HCT116 (cell line): ENCODE measurements around the gene SLC4A4. TPM values are rescaled to one million over a fixed set of nuclear protein-coding genes. Genes with fewer than 3 reads are reported as not detected.

Experiments used
- ATAC-seq: fragments of 200-7000 bp; cut with Tn5 transposase; 2 replicates; pipeline ENCODE4 v1.9.1; 2020; ENCODE audit warnings: mild to moderate bottlenecking, moderate library complexity
- BruUV-seq: library from RNA; stranded (reverse); fragments of 400-500 nt; replicated peaks from 2 replicates; lab custom pipeline; 2021; lab: Mats Ljungman, UMichigan
- CTCF ChIA-PET: fragments of 300-600 bp; sonication (Branson Sonifier 250); formaldehyde crosslinking; loops from one replicate; lab custom pipeline; 2021; ENCODE audit warnings: antibody characterized with exemption; lab: Charles Lee
- POLR2A ChIA-PET: fragments of 300-600, 350-600 bp; sonication (Branson Sonifier 250); formaldehyde crosslinking; loops from one replicate; lab custom pipeline; 2021; ENCODE audit warnings: antibody characterized with exemption; lab: Charles Lee
- RAD21 ChIA-PET, 2 experiments: fragments of 300-600 bp; sonication (Branson Sonifier 250); formaldehyde crosslinking; loops; one replicate each; lab custom pipeline; 2023; ENCODE audit warnings: low total read pairs in 2 of 2; ENCODE audit not compliant: uncharacterized antibody in 2 of 2, unreplicated experiment in 2 of 2, low non-redundant PET in 1 of 2; lab: Charles Lee
- DNase-seq: peaks from one replicate; pipeline ENCODE4 v3.0.0-alpha.2; 2010; ENCODE audit warnings: low read depth, low spot score
- H2AFZ ChIP-seq: fragments of 200-600 bp; shearing (Covaris generic), sonication (generic); 2 replicates; pipeline ENCODE4 v1.6.1; 2017; ENCODE audit warnings: low read depth, mixed run types, mixed read lengths, antibody characterized with exemption, low read length; ENCODE audit not compliant: poor library complexity, severe bottlenecking
- H3K27ac ChIP-seq: 2 replicates; pipeline ENCODE4 v1.5.1; 2012; ENCODE audit warnings: low read depth, low read length
- H3K27me3 ChIP-seq: fragments of 200-600 bp; sonication (generic); 2 replicates; pipeline ENCODE4 v1.6.1; 2016; ENCODE audit warnings: mixed run types, low read length, mixed read lengths; ENCODE audit not compliant: insufficient read depth
- H3K36me3 ChIP-seq, 2 experiments: fragments of 200-500 bp in 1 of 2; fragments of 200-600 bp in 1 of 2; sonication (Bioruptor generic) in 1 of 2; sonication (generic) in 1 of 2; 2 replicates each; pipeline versions ENCODE4 v1.5.1 to v1.6.1; 2014 to 2016; ENCODE audit warnings: low read length in 2 of 2, inconsistent platforms in 1 of 2, mixed read lengths in 1 of 2, mixed run types in 1 of 2; ENCODE audit not compliant: insufficient read depth in 2 of 2, control insufficient read depth in 1 of 2
- H3K4me1 ChIP-seq, 2 experiments: fragments of 200-600 bp in 1 of 2; sonication (generic) in 1 of 2; 2 replicates each; pipeline versions ENCODE4 v1.5.1 to v1.6.1; 2012 to 2017; ENCODE audit warnings: low read length in 2 of 2, inconsistent platforms in 1 of 2, mild to moderate bottlenecking in 1 of 2, mixed read lengths in 1 of 2, mixed run types in 1 of 2, moderate library complexity in 1 of 2; ENCODE audit not compliant: insufficient read depth in 2 of 2, control insufficient read depth in 1 of 2
- H3K4me2 ChIP-seq: fragments of 200-600 bp; sonication (generic); 2 replicates; pipeline ENCODE4 v1.6.1; 2017; ENCODE audit warnings: mixed run types, low read length, mixed read lengths
- H3K4me3 ChIP-seq, 2 experiments: fragments of 200-600 bp in 1 of 2; sonication (generic) in 1 of 2; replicated peaks in 1 of 2; 2 replicates each; pipeline ENCODE4 v1.5.1; 2011 to 2016; ENCODE audit warnings: low read length in 2 of 2, control low read depth in 1 of 2, low read depth in 1 of 2, mild to moderate bottlenecking in 1 of 2, mixed read lengths in 1 of 2, mixed run types in 1 of 2
- H3K79me2 ChIP-seq: fragments of 200-600 bp; sonication (generic); 2 replicates; pipeline ENCODE4 v1.6.1; 2017; ENCODE audit warnings: mild to moderate bottlenecking, mixed run types, low read length, moderate library complexity, mixed read lengths; ENCODE audit not compliant: insufficient read depth
- H3K9ac ChIP-seq: fragments of 200-600 bp; sonication (generic); 2 replicates; pipeline ENCODE4 v1.6.1; 2016; ENCODE audit warnings: low read length, mixed read lengths
- H3K9me2 ChIP-seq: fragments of 200-600 bp; sonication (generic), shearing (Covaris generic); 2 replicates; pipeline ENCODE4 v1.6.1; 2017; ENCODE audit warnings: mixed run types, mild to moderate bottlenecking, moderate library complexity; ENCODE audit not compliant: insufficient read depth
- H3K9me3 ChIP-seq, 2 experiments: fragments of 200-500 bp in 1 of 2; fragments of 200-600 bp in 1 of 2; sonication (Bioruptor generic) in 1 of 2; sonication (generic) in 1 of 2; 2 replicates each; pipeline ENCODE4 v1.6.1; 2014 to 2017; ENCODE audit warnings: low read length in 2 of 2, mixed read lengths in 2 of 2, inconsistent platforms in 1 of 2, low read depth in 1 of 2, mild to moderate bottlenecking in 1 of 2, mixed run types in 1 of 2, moderate library complexity in 1 of 2; ENCODE audit not compliant: control insufficient read depth in 1 of 2, insufficient read depth in 1 of 2
- H4K20me1 ChIP-seq: fragments of 200-600 bp; sonication (generic), shearing (Covaris generic); 2 replicates; pipeline ENCODE4 v1.6.1; 2017; ENCODE audit warnings: mixed run types, mild to moderate bottlenecking, moderate library complexity; ENCODE audit not compliant: insufficient read depth
- CEBPB ChIP-seq: IDR thresholded peaks from 2 replicates; pipeline ENCODE4 v1.6.1; 2012; ENCODE audit warnings: low read depth
- CTCF ChIP-seq, 3 experiments: fragments of 200-600 bp in 1 of 3; sonication (generic) in 1 of 3; IDR thresholded peaks in 2 of 3; conservative IDR thresholded peaks in 1 of 3; 2 replicates each; pipeline ENCODE4 v1.5.1; 2012 to 2017; ENCODE audit warnings: low read depth in 2 of 3, low read length in 2 of 3, antibody characterized with exemption in 1 of 3, borderline replicate concordance in 1 of 3, control low read depth in 1 of 3, mild to moderate bottlenecking in 1 of 3, mixed read lengths in 1 of 3, mixed run types in 1 of 3, moderate library complexity in 1 of 3; ENCODE audit not compliant: insufficient read depth in 1 of 3
- ELF1 ChIP-seq: IDR thresholded peaks from 2 replicates; pipeline ENCODE4 v1.6.1; 2012; ENCODE audit warnings: low read depth, borderline replicate concordance
- EZH2 ChIP-seq: fragments of 200-600 bp; sonication (generic); IDR thresholded peaks from 2 replicates; pipeline ENCODE4 v1.6.1; 2017; ENCODE audit warnings: antibody characterized with exemption, mixed run types
- FOSL1 ChIP-seq: IDR thresholded peaks from 2 replicates; pipeline ENCODE4 v1.6.1; 2012; ENCODE audit warnings: low read depth
- POLR2AphosphoS5 ChIP-seq: IDR thresholded peaks from 2 replicates; pipeline ENCODE4 v1.6.1; 2011; ENCODE audit warnings: mild to moderate bottlenecking, low read depth, low read length, moderate library complexity
- SRF ChIP-seq: IDR thresholded peaks from 2 replicates; pipeline ENCODE4 v1.6.1; 2012; ENCODE audit warnings: low read depth
- TCF7L2 ChIP-seq: IDR thresholded peaks from 2 replicates; pipeline ENCODE4 v1.7.0; 2011; ENCODE audit warnings: borderline replicate concordance, inconsistent platforms; ENCODE audit not compliant: insufficient read depth, insufficient read length; ENCODE audit errors: extremely low read depth
- YY1 ChIP-seq: IDR thresholded peaks from 2 replicates; pipeline ENCODE4 v1.6.1; 2011; ENCODE audit warnings: low read length, low read depth, moderate library complexity, mild to moderate bottlenecking; ENCODE audit not compliant: insufficient replicate concordance; ENCODE audit errors: extremely low read depth
- ZFX ChIP-seq: fragments of 450-650 bp; IDR thresholded peaks from 2 replicates; pipeline ENCODE4 v1.6.1; 2017
- intact Hi-C: fragments of 100-400 bp; cut with micrococcal nuclease; formaldehyde crosslinking; loops from 2 replicates; pipeline ENCODE4 v1.10.0; 2022
- total RNA-seq: library from RNA; stranded (reverse); gene quantifications from one replicate; pipeline ENCODE4 v1.2.1, GENCODE V29; 2021; ENCODE audit not compliant: unreplicated experiment
- TF ChIP-seq, protein P1 (sequence below): IDR thresholded peaks from 2 replicates; pipeline ENCODE4 v1.6.1; 2012

Gene SLC4A4
- total RNA-seq, 1 experiment from 2014 or later, result 0.30 TPM

DNA sequence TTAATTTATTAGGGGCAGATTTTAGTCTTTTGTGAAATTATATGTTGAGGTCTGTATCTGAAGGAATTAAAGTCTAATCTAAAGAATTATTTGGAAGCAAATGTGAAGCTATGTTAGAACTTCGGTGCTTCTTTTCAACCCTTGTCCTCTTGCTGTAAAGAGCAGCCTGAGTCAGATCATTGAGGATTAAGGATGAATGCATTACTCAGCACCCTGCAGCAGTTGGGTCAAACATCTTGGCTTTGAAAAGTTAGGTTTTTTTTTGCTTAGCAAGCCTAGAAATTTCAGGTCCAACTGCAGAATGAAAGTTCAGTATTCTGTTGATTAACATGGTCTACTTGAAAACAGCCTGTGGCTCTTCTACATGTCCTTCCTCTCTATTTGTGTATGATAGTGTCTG, 57.6 kb downstream of the SLC4A4 start:
- DNase-seq, result no peak

More for the DNA sequence above, 57.6 kb downstream of the SLC4A4 start:
- H3K27ac ChIP-seq, result no peak overlapping the region
- peaks cover 7% of the 10 kb centered on the region; the same call in 1 of the 2 replicates for H3K27me3 ChIP-seq
- no peak for ATAC-seq
- H3K9me2 ChIP-seq, result no peaks in the 10 kb centered on the region
- RAD21 ChIA-PET, result no interaction called here
- BruUV-seq, result no TSS peak
- no peaks in the 10 kb centered on the region for H3K4me1 ChIP-seq
- H3K9me3 ChIP-seq, result no peaks in the 10 kb centered on the region
- intact Hi-C loops, result no loop called here
- TF ChIP-seq YY1 (no peak), ZFX (no peak), TCF7L2 (no peak), FOSL1 (no peak), CTCF (IDR thresholded peaks at IDR 0.05 in 2 of 3, conservative IDR thresholded peaks at IDR 0.05 in 1 of 3; ENCODE audit: borderline replicate concordance in 1 of 3, insufficient read depth in 1 of 3, low read depth in 2 of 3, low read length in 2 of 3) (no peak), EZH2 (no peak), CEBPB (no peak), SRF (no peak), ELF1 (no peak), POLR2AphosphoS5 (no peak)
- TF ChIP-seq, protein P1, sequence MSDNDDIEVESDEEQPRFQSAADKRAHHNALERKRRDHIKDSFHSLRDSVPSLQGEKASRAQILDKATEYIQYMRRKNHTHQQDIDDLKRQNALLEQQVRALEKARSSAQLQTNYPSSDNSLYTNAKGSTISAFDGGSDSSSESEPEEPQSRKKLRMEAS, result no peak
- no peak overlapping the region for H2AFZ ChIP-seq
- no peak overlapping the region for H3K9ac ChIP-seq
- H3K4me2 ChIP-seq, result no peak overlapping the region
- CTCF ChIA-PET, result no interaction called here
- H3K36me3 ChIP-seq, result no peaks in the 10 kb centered on the region
- H3K79me2 ChIP-seq, result no peaks in the 10 kb centered on the region
- no peak overlapping the region for H3K4me3 ChIP-seq
- H4K20me1 ChIP-seq, result no peaks in the 10 kb centered on the region
- POLR2A ChIA-PET, result no interaction called here
